HepG2 (cell line): Measurements from ENCODE around the gene ADAMTS15. TPM values are rescaled to one million over a fixed set of nuclear protein-coding genes. Genes with fewer than 3 reads are reported as not detected.

ENCODE experiments used
- ATAC-seq: fragments of 200-7000 bp; cut with Tn5 transposase; 3 replicates; pipeline ENCODE4 v1.9.1; 2020; ENCODE audit warnings: mild to moderate bottlenecking, moderate library complexity
- BruUV-seq: library from RNA; stranded (reverse); fragments of 400-500 nt; replicated peaks from 2 replicates; lab custom pipeline; 2021; lab: Mats Ljungman, UMichigan
- CTCF ChIA-PET: fragments of 300-600 bp; formaldehyde crosslinking; extraction: SDS; loops from one replicate; lab custom pipeline; 2021; ENCODE audit warnings: low total read pairs, inconsistent platforms, low intra/inter-chr PET ratio; lab: Yijun Ruan, JAX
- POLR2A ChIA-PET: fragments of 350-600 bp; sonication (Branson Sonifier 250); formaldehyde crosslinking; loops from one replicate; lab custom pipeline; 2020; ENCODE audit warnings: antibody characterized with exemption, inconsistent platforms; lab: Yijun Ruan, JAX
- DNase-seq: peaks from one replicate; pipeline ENCODE4 v3.0.0-alpha.2; 2015; ENCODE audit warnings: low spot score
- FAIRE-seq: peaks from 3 replicates; lab custom pipeline; 2011; peaks lifted over from hg19 to GRCh38; lab: Jason Lieb, UNC
- H2AFZ ChIP-seq: one replicate; pipeline ENCODE4 v1.6.1; 2011; ENCODE audit warnings: low read length, inconsistent platforms
- H3K27ac ChIP-seq: fragments of 300-600 bp; 3 replicates; pipeline ENCODE4 v1.8.0; 2011; ENCODE audit warnings: mixed run types, mild to moderate bottlenecking, mixed read lengths, low read length, inconsistent platforms; ENCODE audit not compliant: insufficient read depth; ENCODE audit errors: extremely low read length
- H3K27me3 ChIP-seq, 2 experiments: fragments of 200-600 bp in 1 of 2; 2 replicates in 1 of 2; 3 replicates in 1 of 2; pipeline versions ENCODE4 v1.6.0 to v1.8.0; 2011; ENCODE audit warnings: low read length in 2 of 2, mild to moderate bottlenecking in 2 of 2, moderate library complexity in 2 of 2, inconsistent platforms in 1 of 2; ENCODE audit not compliant: insufficient read depth in 2 of 2, control insufficient read depth in 1 of 2
- H3K36me3 ChIP-seq, 2 experiments: fragments of 200-600 bp in 1 of 2; replicated peaks in 1 of 2; 2 replicates in 1 of 2; 3 replicates in 1 of 2; pipeline versions ENCODE4 v1.5.1 to v1.8.0; 2011; ENCODE audit warnings: low read length in 2 of 2, inconsistent platforms in 1 of 2; ENCODE audit not compliant: insufficient read depth in 2 of 2, control insufficient read depth in 1 of 2
- H3K4me1 ChIP-seq: 2 replicates; pipeline ENCODE4 v1.5.1; 2012; ENCODE audit warnings: low read length, inconsistent platforms; ENCODE audit not compliant: insufficient read depth
- H3K4me2 ChIP-seq: 2 replicates; pipeline ENCODE4 v1.6.0; 2011; ENCODE audit warnings: low read depth, low read length, inconsistent platforms
- H3K4me3 ChIP-seq, 3 experiments: fragments of 200-600 bp in 1 of 3; sonication (generic), shearing (Covaris generic) in 1 of 3; replicated peaks in 1 of 3; 2 replicates each; pipeline ENCODE4 v1.5.1; 2011 to 2016; ENCODE audit warnings: low read length in 3 of 3, inconsistent platforms in 2 of 3, low read depth in 2 of 3, mild to moderate bottlenecking in 2 of 3, control low read depth in 1 of 3, mixed read lengths in 1 of 3; ENCODE audit not compliant: insufficient read depth in 1 of 3
- H3K79me2 ChIP-seq: one replicate; pipeline ENCODE4 v1.6.1; 2011; ENCODE audit warnings: low read length, inconsistent platforms; ENCODE audit not compliant: insufficient read depth
- H3K9ac ChIP-seq: 2 replicates; pipeline ENCODE4 v1.6.0; 2011; ENCODE audit warnings: mild to moderate bottlenecking, low read depth, low read length, inconsistent platforms; ENCODE audit not compliant: insufficient read depth
- H3K9me3 ChIP-seq: 2 replicates; pipeline ENCODE4 v1.5.1; 2012; ENCODE audit warnings: mild to moderate bottlenecking, low read length
- H4K20me1 ChIP-seq: 2 replicates; pipeline ENCODE4 v1.6.0; 2011; ENCODE audit warnings: inconsistent platforms, mild to moderate bottlenecking, low read length, moderate library complexity; ENCODE audit not compliant: insufficient read depth
- GABPA ChIP-seq, 2 experiments: IDR thresholded peaks; 2 replicates each; pipeline ENCODE4 v1.6.1; 2011 to 2016; ENCODE audit warnings: low read depth in 2 of 2, low read length in 1 of 2, missing biosample characterization in 1 of 2, missing genetic modification characterization in 1 of 2
- GATA4 ChIP-seq: sonication (generic); IDR thresholded peaks from 2 replicates; pipeline ENCODE4 v1.6.1; 2016; ENCODE audit warnings: antibody characterized with exemption, low read depth, borderline replicate concordance
- HMGXB3 ChIP-seq: sonication (generic); formaldehyde crosslinking; IDR thresholded peaks from 2 replicates; pipeline ENCODE4 v1.4.0; 2020; ENCODE audit warnings: missing genetic modification reagents, borderline replicate concordance
- IRF2 ChIP-seq: IDR thresholded peaks from 2 replicates; pipeline ENCODE4 v1.6.1; 2018; ENCODE audit warnings: missing genetic modification reagents, missing compliant biosample characterization
- ISX ChIP-seq: sonication (generic); formaldehyde crosslinking; conservative IDR thresholded peaks from 2 replicates; pipeline ENCODE4 v1.5.0; 2020; ENCODE audit warnings: missing genetic modification reagents
- ZIK1 ChIP-seq: sonication (generic); formaldehyde crosslinking; IDR thresholded peaks from 2 replicates; pipeline ENCODE4 v1.5.0; 2020; ENCODE audit warnings: mild to moderate bottlenecking, low read depth, missing genetic modification reagents, borderline replicate concordance
- ZMYM3 ChIP-seq: sonication (generic); formaldehyde crosslinking; IDR thresholded peaks from 2 replicates; pipeline ENCODE4 v1.5.1; 2020; ENCODE audit warnings: mild to moderate bottlenecking, missing genetic modification reagents
- ZNF788 ChIP-seq: sonication (generic); formaldehyde crosslinking; IDR thresholded peaks from 2 replicates; pipeline ENCODE4 v1.5.0; 2020; ENCODE audit warnings: mild to moderate bottlenecking, missing genetic modification reagents, borderline replicate concordance
- in situ Hi-C: cut with HindIII; loops from 2 replicates; pipeline ENCODE4 v1.10.0; 2017; ENCODE audit warnings: low pct_unique_long_range_greater_than_20kb; ENCODE audit not compliant: extremely low pct_ligation_motif_present
- intact Hi-C: fragments of 100-400 bp; cut with micrococcal nuclease; formaldehyde crosslinking; loops from one replicate; pipeline ENCODE4 v1.10.0; 2022; ENCODE audit not compliant: unreplicated experiment
- polyA plus RNA-seq, 8 experiments: library from polyadenylated mRNA; depleted of rRNA in 3 of 8; stranded (reverse) in 7 of 8; unstranded in 1 of 8; fragments of >200 nt; fragmentation: Illumina TruSeq in 4 of 8; extraction: Trizol in 4 of 8; gene quantifications; 2 replicates each; pipeline versions ENCODE4 v1.2.1 to v1.2.3, GENCODE V29; 2011 to 2016; ENCODE audit warnings: low read depth in 4 of 8, missing spikeins in 1 of 8, mixed read lengths in 1 of 8; ENCODE audit not compliant: insufficient read depth in 1 of 8
- total RNA-seq, 5 experiments: library from RNA; depleted of rRNA; stranded (reverse); fragments of >200 nt; fragmentation: Illumina TruSeq; extraction: Trizol; gene quantifications; 2 replicates each; pipeline ENCODE4 v1.2.3, GENCODE V29; 2016; ENCODE audit warnings: low read depth in 1 of 5

The ADAMTS15 gene
- total and polyA plus RNA-seq, 2 of the 13 experiments (the other 11 are each of a cell fraction or from before 2014, with no cell fraction given) = 0.01 to 0.02 TPM

DNA sequence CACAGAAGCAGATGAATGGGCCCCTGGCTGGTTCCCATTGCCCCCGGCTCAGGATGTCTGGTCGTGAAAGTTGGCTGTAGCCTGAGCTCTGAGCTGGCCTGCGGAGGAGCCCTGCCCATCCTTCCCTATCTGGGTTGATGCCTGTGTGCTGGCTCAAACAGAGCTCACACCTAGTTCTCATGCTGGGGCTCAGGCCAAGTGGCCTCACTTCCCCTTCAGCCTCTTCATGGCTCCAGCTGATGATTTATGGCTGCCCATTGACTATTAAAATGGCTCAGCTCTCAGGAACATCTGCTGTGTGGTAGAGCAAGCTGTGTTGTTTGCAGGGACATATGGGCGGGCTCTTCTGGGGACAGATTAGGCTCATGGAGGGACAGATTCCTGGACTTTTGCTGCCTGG is 64.7 kb downstream of the ADAMTS15 start (continued):
- no peak for TF ChIP-seq ZMYM3

DNA sequence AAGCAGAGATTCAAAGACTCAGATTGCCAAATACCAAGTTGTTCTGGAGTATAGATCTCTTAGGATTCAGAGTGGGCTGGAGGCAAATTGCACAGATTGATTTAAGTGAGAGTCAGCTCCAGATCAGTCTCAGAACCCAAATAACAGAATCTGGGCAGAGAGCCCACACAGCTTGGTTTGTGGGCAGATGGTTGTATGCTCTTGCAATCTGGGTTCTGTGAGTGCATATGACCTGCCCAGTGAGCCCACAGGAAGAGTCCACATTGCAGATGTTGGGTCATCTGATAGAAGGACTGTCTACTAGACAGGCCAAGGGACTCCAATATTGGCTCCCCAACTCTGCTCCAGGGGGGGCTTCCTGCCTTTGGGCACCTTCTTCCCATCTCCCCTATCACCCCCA is 65.9 kb downstream of the ADAMTS15 start:
- Histone ChIP-seq H3K36me3 (no peaks in the 10 kb centered on the region), H3K4me1 (no peaks in the 10 kb centered on the region), H3K27me3 (peaks cover 1 to 6% of the 10 kb centered on the region in 2 experiments; a peak in 1 of 5 replicates), H3K27ac (no peak overlapping the region), H4K20me1 (no peaks in the 10 kb centered on the region), H3K9ac (no peak overlapping the region), H3K79me2 (no peaks in the 10 kb centered on the region), H3K4me2 (no peak overlapping the region), H3K4me3 (no peak overlapping the region), H2AFZ (no peak overlapping the region), H3K9me3 (no peaks in the 10 kb centered on the region)
- DNase-seq (no peak), ATAC-seq (no peak), FAIRE-seq (no peak)
- TF ChIP-seq HMGXB3 (CRISPR knock-in tag) = no peak
- no peak for TF ChIP-seq GABPA (IDR thresholded peaks at IDR 0.05; ENCODE audit: low read depth, low read length)
- TF ChIP-seq GABPA (CRISPR knock-in tag; IDR thresholded peaks at IDR 0.05; ENCODE audit: low read depth) = no peak
- no peak for TF ChIP-seq ZIK1 (CRISPR knock-in tag)
- TF ChIP-seq ISX (CRISPR knock-in tag) = no peak
- no peak for TF ChIP-seq GATA4
- TF ChIP-seq ZNF788 (CRISPR knock-in tag) = no peak
- no peak for TF ChIP-seq IRF2 (CRISPR knock-in tag)
- no TSS peak for BruUV-seq
- CTCF ChIA-PET = no interaction called here
- POLR2A ChIA-PET = no interaction called here
- in situ Hi-C loops = no loop called here
- intact Hi-C loops = no loop called here
